Stimulated activated CD8-positive, alpha-beta memory T cell treated with anti-CD3 and anti-CD28 coated beads, Interleukin-7, amount 100 ng/mL, for 48 hours (primary cell): ENCODE data around the gene NCAM1.

Source experiments
- DNase-seq, 2 donors: peaks; one replicate each; pipeline ENCODE4 v3.0.0-alpha.2; 2020; ENCODE audit warnings: low read depth in 1 of 2; ENCODE audit errors: extremely low read depth in 1 of 2

Gene NCAM1

GRCh38 chr11:113083571-113083970, 122.4 kb downstream of the NCAM1 start:
- DNase-seq = no peak

DNA sequence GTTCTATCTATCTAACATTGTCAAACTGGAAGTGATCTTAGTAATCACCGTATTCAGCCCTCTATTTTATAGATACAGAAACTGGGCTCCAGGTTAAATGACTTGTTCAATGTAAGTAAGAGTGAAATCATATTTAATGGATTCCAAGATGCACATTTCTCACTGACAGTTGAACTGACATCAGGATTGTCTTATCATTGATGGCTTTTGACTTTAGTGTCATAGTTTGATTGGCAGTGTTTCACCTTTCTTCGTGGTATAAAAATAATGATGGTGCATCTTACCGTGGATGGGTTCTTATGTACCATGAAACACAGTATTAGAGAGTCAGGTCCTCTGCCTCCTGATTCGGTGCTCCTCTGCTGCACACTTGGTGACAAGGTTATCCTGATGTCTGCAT, 123.1 kb downstream of the NCAM1 start:
- DNase-seq = no peak

GRCh38 chr11:113085446-113085845, 124.2 kb downstream of the NCAM1 start:
- no peak for DNase-seq

DNA sequence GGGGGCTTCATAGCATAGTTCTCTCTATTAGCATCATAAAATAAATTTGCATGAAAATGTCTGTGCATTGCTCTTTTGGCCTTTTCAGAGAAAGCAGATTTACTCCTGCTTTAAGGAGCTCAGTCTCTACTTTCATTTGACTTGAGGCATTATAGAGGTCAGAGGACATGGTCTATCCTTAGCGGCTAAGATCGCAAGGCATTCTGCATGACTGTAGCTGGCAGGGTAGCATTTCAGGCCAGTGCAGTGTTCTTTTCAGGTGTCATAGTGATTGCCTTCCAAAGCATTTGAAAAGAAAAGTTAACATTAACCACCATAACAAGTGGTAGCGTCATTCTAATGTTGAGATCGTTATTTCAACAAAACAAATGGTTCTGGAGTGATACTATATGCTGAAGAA, 126.5 kb downstream of the NCAM1 start:
- no peak for DNase-seq

GRCh38 chr11:113090716-113091480, 129.7 kb downstream of the NCAM1 start:
- DNase-seq = no peak

DNA sequence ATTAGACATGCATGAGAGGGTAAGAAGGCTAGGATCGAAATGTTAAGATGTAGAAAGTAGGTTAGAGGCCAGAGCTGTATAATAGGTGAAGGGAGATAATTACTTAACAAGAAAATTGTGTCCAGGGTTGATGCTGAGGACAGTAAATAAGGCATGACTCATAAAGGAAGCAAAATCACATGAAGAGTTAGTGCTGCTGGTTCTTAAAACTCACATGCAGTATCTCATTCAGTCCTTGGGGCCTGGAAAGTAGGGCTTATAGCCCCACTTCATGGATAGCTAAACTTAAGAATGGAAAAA, 130.2 kb downstream of the NCAM1 start:
- no peak for DNase-seq

- no peak for DNase-seq
Observed at GRCh38 chr11:113096648-113097047, 135.4 kb downstream of the NCAM1 start.

GRCh38 chr11:113103932-113104690, 142.9 kb downstream of the NCAM1 start:
- DNase-seq = no peak

- DNase-seq = no peak
Observed at GRCh38 chr11:113104691-113105251, 143.6 kb downstream of the NCAM1 start.

- DNase-seq = no peak
Observed at GRCh38 chr11:113105592-113105991, 144.4 kb downstream of the NCAM1 start.

DNA sequence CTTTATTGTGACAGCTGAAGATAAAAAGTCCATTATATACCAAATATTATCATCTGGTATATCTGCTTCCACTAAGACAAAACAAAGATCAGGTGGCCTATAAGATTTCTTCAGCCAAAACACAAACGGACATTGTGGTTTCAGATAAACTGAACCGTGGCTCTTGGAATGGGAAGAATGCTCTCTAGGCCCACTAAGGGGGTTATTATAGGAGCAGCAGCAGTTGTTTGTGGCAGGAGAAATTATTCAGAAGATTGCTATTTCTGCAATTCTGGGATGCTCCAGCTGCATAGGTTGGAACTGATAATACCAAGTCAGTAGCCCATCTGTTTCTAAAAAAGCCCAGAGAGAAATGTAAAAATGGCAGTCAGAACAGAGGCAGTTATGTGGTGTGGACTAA, 145.3 kb downstream of the NCAM1 start:
- DNase-seq = no peak

DNA sequence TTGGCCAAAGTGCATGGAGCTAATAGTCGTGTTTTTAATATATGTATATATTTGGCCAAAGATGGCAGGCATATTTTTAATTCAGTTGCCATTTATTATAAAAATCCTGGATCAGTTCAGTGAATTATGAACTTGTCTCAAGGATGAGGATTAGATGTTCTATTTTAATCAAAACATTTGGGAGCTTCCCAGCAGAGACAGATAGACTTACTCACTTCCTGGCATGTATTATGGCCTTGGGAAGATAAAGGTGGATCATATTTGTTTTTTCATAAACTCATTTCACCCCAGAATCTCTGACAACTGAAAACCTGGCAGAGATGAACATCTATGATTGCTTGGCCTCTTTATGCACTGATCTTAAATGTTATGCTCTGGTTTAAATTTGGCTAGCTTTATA, 148.8 kb downstream of the NCAM1 start:
- no peak for DNase-seq

GRCh38 chr11:113111156-113111555, 149.9 kb downstream of the NCAM1 start:
- DNase-seq = no peak

DNA sequence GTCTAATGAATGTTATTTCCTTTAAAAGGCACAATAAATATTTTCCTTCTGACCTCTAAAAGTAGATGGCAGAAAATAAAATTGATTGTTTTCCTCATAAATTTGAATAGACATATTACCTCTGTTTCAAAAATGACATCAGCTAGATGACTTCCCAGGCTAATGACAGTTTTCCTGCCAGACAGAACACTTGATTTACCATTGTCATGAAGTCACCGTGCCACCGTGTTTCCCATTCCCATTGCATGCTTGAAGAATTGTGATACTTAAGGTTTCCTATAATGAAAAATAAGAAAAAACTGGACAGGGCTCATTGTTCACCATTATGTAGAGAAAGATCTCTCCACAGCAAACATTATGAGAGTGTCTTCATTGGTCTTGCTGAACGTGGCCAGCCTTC, 151.1 kb downstream of the NCAM1 start:
- no peak for DNase-seq

DNA sequence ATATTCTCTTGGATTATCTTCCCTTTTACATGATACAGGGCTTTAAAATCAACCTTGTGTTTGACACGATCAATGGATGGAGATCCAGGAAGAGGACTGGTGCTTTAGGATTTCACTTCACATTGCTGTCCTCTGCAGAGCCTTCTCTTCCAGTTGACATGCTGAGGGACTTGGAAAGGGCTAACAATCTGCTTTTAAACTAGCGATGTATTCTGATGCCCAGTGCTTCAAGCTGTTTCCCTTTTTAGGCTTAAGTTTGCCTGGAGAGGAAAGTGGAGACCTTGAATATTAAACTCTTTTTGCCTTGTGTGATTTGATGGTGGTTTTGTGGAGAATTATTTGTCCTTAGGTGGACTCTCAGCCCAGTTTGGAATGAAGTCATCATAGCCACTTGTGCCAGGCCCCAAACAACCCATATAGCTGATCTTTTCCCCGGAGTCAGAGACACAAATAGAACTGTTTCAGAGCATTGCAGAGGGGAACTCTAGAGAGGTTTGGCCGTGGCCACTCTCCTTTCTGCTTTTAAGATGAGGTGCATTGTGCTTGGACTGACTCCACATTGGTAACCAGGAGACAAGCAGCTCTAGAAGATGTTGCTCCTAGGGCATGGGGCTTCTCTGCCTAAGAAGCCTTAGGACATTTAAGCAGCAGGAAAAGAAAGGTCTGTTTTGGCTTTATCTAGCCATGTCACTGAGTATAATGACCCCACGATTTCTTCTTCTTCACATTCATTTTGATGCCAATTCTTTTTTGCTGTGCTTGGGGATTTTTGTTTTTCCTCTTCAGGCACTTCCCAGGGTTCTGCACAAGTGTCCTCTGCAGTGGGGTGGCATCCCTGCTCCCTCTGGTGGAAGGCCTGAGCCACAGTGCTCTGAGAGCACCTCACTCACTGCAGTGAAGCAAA, 152.8 kb downstream of the NCAM1 start:
- DNase-seq = no peak

DNA sequence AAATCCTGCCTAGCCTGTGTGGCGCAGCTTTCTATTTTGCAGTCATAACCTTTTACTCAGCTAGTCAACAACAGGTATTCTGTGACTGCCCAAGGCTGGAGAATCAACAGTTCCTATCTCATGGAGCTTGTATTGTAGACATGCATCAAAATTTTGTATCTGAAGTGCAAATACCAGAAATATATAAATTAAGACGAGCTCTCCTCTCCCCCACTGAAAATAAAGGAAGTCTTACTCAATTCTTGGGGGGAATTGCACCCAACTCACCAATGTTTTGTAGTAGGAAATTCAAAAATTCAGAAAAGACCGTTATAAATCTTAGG, 153.4 kb downstream of the NCAM1 start:
- DNase-seq = no peak

DNA sequence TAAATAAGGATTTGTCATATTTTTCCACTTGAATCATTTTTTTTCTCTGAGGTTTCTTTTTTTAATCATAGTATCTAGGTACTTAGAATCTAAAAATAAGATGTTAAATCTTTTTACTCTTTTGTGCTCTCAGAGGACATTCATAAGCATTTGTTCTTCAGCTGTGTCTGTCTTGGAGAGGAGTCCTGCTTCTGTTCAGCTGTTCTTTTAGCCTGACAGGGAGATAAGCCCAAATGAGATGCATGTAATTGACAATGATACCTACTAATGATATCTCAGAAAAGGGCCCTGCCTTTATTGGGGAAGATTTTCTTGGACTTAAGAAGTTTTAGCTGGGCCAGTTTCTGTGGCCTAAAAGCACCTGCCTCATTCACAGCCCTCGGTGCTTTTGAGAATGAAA, 156.9 kb downstream of the NCAM1 start:
- no peak for DNase-seq

- no peak for DNase-seq
Observed at GRCh38 chr11:113119074-113119473, 157.9 kb downstream of the NCAM1 start.

DNA sequence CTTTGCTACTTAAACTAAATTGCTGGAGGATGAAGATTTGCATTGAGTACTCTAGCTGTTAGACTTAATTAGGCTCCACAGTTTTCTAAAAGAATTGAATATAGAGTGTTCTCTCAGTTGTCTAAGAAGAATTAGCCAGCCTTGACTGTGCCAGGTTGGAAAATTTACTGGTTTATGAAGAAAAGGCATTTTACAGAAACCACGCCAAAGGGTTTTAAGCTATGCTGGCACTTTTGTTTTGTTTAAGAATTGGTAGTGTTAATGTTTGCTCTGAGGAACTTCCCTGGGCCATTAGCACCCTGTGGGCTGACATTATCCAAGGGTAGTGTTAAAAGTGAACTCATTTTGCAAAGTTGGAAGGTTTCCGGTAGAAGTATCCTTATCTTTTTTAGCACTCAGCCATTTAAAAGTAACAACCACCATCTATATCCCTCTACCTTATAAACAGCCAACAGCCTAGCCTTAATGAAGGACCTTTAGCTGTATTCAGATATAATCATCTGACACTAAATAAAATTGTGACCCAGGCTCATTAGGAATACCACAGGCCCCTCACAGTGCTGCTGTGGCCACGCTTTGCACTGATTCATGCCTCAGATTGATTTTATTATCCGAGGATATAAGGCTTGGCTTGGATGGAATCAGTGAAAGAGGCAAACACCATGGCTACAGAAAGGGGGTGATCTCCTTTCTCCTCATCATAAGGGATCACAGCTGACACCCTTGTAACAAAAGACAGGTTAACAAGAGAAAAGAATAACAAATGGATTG, 158.9 kb downstream of the NCAM1 start:
- DNase-seq = no peak

GRCh38 chr11:113121746-113122145, 160.5 kb downstream of the NCAM1 start:
- no peak for DNase-seq

DNA sequence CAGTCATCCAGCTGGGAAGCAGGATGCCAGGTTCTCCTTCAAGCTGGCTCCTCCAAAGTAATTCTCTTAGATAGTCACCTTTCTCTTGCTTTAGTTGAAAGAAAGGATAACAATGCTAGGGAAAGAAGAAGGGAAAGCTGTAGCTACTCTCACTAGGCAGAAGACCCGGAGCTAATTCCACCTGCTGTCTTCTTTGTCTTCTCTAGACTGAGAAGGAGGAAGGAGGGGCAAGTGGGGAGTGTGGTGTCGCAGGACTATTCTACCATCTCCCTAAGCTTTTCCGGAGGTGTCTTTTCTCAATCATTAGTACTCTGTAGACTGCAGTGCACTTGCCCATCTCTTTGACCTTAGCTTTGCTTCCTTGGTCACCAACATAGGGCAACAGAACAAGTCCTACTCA, 162.8 kb downstream of the NCAM1 start:
- no peak for DNase-seq
